ENCODE measurements around the gene CTPS1. TPM values are rescaled to one million over a fixed set of nuclear protein-coding genes. Genes with fewer than 3 reads are reported as not detected.
A peak's percentile ranks its signal among the peaks of the same experiment; 100 is the strongest.

Gene CTPS1
- total and polyA plus RNA-seq, 2 experiments from 2014 or later, result 31.8 to 93.9 TPM

DNA sequence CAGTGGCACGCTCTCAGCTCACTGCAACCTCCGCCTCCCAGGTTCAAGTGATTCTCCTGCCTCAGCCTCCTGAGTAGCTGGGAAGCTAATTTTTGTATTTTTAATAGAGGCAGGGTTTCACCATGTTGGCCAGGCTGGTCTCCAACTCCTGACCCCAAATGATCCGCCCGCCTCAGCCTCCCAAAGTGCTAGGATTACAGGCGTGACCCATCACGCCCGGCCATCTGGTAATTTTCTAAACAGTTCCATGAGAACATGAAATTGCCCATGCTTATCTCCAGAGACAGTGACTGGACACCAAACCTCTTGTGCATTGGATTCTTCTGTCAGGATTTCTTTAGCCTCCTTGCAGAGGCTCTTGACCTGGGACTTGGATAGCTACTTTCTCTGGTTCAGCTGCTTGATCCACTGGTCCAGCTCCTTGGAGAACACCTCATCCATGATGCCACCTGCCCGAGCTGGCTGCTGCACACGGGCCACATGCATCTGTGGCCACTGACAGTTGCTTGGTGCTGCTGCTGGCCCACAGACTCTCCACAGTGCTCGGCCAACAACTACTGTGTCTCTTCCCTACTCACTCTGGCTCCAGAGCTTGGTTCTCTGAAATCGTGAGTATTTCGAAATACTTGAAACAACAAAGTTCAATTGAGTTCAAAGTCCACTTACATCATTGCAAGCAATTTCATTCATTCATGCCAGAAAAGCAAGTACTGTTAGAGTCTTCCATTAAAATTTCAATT is 40.0 kb upstream of the CTPS1 start:
- no peak for ATAC-seq
- H3K79me2 ChIP-seq (replicated peaks; ENCODE audit: insufficient read depth), result no peaks in the 10 kb centered on the region
- Mint-ChIP-seq H3K4me1 (peaks cover under 1% of the 10 kb centered on the region; the same call in 1 of the 3 replicates), H3K9me3 (no peaks in the 10 kb centered on the region), H3K4me3 (no peak overlapping the region), H3K27me3 (ENCODE audit: insufficient read depth, low read depth, poor library complexity) (peaks cover 2% of the 10 kb centered on the region), H3K27ac (no peak overlapping the region), H3K36me3 (ENCODE audit: low read depth) (no peaks in the 10 kb centered on the region)
- H3K4me1 ChIP-seq (ENCODE audit: insufficient read depth), result no peaks in the 10 kb centered on the region
- no peaks in the 10 kb centered on the region for H3F3A ChIP-seq (replicated peaks; ENCODE audit: low read depth)
- H4K20me1 ChIP-seq (replicated peaks; ENCODE audit: insufficient read depth), result no peaks in the 10 kb centered on the region
- no peak overlapping the region for H2AFZ ChIP-seq
- TF ChIP-seq ZNF331 (CRISPR knock-in tag; IDR thresholded peaks at IDR 0.05; ENCODE audit: low read depth), result no peak
- no peak for TF ChIP-seq JUNB (IDR thresholded peaks at IDR 0.05; ENCODE audit: unreplicated experiment)
- TF ChIP-seq, protein P1, sequence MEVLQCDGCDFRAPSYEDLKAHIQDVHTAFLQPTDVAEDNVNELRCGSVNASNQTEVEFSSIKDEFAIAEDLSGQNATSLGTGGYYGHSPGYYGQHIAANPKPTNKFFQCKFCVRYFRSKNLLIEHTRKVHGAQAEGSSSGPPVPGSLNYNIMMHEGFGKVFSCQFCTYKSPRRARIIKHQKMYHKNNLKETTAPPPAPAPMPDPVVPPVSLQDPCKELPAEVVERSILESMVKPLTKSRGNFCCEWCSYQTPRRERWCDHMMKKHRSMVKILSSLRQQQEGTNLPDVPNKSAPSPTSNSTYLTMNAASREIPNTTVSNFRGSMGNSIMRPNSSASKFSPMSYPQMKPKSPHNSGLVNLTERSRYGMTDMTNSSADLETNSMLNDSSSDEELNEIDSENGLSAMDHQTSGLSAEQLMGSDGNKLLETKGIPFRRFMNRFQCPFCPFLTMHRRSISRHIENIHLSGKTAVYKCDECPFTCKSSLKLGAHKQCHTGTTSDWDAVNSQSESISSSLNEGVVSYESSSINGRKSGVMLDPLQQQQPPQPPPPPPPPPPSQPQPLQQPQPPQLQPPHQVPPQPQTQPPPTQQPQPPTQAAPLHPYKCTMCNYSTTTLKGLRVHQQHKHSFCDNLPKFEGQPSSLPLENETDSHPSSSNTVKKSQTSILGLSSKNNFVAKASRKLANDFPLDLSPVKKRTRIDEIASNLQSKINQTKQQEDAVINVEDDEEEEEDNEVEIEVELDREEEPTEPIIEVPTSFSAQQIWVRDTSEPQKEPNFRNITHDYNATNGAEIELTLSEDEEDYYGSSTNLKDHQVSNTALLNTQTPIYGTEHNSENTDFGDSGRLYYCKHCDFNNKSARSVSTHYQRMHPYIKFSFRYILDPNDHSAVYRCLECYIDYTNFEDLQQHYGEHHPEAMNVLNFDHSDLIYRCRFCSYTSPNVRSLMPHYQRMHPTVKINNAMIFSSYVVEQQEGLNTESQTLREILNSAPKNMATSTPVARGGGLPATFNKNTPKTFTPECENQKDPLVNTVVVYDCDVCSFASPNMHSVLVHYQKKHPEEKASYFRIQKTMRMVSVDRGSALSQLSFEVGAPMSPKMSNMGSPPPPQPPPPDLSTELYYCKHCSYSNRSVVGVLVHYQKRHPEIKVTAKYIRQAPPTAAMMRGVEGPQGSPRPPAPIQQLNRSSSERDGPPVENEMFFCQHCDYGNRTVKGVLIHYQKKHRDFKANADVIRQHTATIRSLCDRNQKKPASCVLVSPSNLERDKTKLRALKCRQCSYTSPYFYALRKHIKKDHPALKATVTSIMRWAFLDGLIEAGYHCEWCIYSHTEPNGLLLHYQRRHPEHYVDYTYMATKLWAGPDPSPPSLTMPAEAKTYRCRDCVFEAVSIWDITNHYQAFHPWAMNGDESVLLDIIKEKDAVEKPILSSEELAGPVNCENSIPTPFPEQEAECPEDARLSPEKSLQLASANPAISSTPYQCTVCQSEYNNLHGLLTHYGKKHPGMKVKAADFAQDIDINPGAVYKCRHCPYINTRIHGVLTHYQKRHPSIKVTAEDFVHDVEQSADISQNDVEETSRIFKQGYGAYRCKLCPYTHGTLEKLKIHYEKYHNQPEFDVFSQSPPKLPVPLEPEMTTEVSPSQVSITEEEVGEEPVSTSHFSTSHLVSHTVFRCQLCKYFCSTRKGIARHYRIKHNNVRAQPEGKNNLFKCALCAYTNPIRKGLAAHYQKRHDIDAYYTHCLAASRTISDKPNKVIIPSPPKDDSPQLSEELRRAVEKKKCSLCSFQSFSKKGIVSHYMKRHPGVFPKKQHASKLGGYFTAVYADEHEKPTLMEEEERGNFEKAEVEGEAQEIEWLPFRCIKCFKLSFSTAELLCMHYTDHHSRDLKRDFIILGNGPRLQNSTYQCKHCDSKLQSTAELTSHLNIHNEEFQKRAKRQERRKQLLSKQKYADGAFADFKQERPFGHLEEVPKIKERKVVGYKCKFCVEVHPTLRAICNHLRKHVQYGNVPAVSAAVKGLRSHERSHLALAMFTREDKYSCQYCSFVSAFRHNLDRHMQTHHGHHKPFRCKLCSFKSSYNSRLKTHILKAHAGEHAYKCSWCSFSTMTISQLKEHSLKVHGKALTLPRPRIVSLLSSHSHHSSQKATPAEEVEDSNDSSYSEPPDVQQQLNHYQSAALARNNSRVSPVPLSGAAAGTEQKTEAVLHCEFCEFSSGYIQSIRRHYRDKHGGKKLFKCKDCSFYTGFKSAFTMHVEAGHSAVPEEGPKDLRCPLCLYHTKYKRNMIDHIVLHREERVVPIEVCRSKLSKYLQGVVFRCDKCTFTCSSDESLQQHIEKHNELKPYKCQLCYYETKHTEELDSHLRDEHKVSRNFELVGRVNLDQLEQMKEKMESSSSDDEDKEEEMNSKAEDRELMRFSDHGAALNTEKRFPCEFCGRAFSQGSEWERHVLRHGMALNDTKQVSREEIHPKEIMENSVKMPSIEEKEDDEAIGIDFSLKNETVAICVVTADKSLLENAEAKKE (CRISPR knock-in tag; IDR thresholded peaks at IDR 0.05), result no peak
- TF ChIP-seq CREB1 (CRISPR knock-in tag; IDR thresholded peaks at IDR 0.05; ENCODE audit: low read depth), result no peak
- TF ChIP-seq NANOG (IDR thresholded peaks at IDR 0.05; ENCODE audit: borderline replicate concordance), result no peak
- no peak overlapping the region for H3K4me3 ChIP-seq
- no peaks in the 10 kb centered on the region for H3K27me3 ChIP-seq (ENCODE audit: insufficient read depth)
- H3K36me3 ChIP-seq (ENCODE audit: insufficient read depth), result no peaks in the 10 kb centered on the region
- H3K9me2 ChIP-seq (ENCODE audit: insufficient read depth), result no peaks in the 10 kb centered on the region; the same call in 1 of the 2 replicates
- H3K27ac ChIP-seq (ENCODE audit: low read depth), result no peak overlapping the region
- no peak overlapping the region for H3K4me2 ChIP-seq
- no peak for DNase-seq (ENCODE audit: low spot score)

DNA sequence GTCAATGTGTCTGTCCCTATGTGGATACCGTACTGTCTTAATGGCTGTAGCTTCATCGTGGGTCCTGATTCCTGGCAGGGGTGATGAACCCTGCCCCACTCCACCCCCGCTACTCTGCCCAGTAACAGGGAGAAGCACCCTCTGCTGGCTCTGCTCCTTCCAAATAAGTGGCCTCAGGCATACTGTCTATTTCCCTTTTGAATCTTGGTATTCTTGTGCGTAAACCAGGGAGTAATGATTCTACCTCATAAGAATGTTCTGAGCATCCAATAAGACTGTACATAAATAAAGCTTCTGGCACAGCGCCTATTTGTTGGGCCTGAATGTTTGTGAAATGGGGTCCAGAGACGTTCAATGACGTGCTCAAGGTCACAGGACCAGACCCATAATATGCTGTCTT is 35.2 kb upstream of the CTPS1 start:
- H3K9me3 Mint-ChIP-seq, result no peaks in the 10 kb centered on the region
- no peak overlapping the region for H3K4me3 ChIP-seq
- no peak overlapping the region for H3K27ac Mint-ChIP-seq
- ATAC-seq, result peak; percentile 19; the same call in 2 of the 3 replicates
- peak; percentile 28 for DNase-seq (ENCODE audit: low spot score)
- H3K9me2 ChIP-seq (ENCODE audit: insufficient read depth), result no peaks in the 10 kb centered on the region; the same call in 1 of the 2 replicates
- no peaks in the 10 kb centered on the region for H4K20me1 ChIP-seq (replicated peaks; ENCODE audit: insufficient read depth)
- no peaks in the 10 kb centered on the region for H3F3A ChIP-seq (replicated peaks; ENCODE audit: low read depth)
- peak overlapping the region; percentile 56; the same call in 1 of the 2 replicates for H2AFZ ChIP-seq
- H3K36me3 ChIP-seq (ENCODE audit: insufficient read depth), result no peaks in the 10 kb centered on the region
- no peak overlapping the region for H3K4me2 ChIP-seq
- no peaks in the 10 kb centered on the region for H3K36me3 Mint-ChIP-seq (ENCODE audit: low read depth)
- 0 out of 2 replicates have a peak, but pooled peaks cover 6% of the 10 kb centered on the region for H3K4me1 ChIP-seq (ENCODE audit: insufficient read depth)
- no peaks in the 10 kb centered on the region for H3K27me3 ChIP-seq (ENCODE audit: insufficient read depth)
- peaks cover 5% of the 10 kb centered on the region for H3K4me1 Mint-ChIP-seq
- H3K27ac ChIP-seq (ENCODE audit: low read depth), result no peak overlapping the region
- H3K27me3 Mint-ChIP-seq (ENCODE audit: insufficient read depth, low read depth, poor library complexity), result peaks cover 3% of the 10 kb centered on the region
- H3K79me2 ChIP-seq (replicated peaks; ENCODE audit: insufficient read depth), result no peaks in the 10 kb centered on the region
- TF ChIP-seq, protein P2, sequence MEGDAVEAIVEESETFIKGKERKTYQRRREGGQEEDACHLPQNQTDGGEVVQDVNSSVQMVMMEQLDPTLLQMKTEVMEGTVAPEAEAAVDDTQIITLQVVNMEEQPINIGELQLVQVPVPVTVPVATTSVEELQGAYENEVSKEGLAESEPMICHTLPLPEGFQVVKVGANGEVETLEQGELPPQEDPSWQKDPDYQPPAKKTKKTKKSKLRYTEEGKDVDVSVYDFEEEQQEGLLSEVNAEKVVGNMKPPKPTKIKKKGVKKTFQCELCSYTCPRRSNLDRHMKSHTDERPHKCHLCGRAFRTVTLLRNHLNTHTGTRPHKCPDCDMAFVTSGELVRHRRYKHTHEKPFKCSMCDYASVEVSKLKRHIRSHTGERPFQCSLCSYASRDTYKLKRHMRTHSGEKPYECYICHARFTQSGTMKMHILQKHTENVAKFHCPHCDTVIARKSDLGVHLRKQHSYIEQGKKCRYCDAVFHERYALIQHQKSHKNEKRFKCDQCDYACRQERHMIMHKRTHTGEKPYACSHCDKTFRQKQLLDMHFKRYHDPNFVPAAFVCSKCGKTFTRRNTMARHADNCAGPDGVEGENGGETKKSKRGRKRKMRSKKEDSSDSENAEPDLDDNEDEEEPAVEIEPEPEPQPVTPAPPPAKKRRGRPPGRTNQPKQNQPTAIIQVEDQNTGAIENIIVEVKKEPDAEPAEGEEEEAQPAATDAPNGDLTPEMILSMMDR (conservative IDR thresholded peaks at IDR 0.05; ENCODE audit: low read depth in 2 of 2), result peak in 1 of 2 experiments; percentile 31; a peak in 2 of 4 replicates
- no peak for TF ChIP-seq JUNB (IDR thresholded peaks at IDR 0.05; ENCODE audit: unreplicated experiment)
- no peak for TF ChIP-seq POLR2AphosphoS5 (IDR thresholded peaks at IDR 0.05; ENCODE audit: low read depth)
- no peak overlapping the region for H3K4me3 Mint-ChIP-seq
